GM12872 (cell line): ENCODE measurements around the gene PTPRM.
A peak's percentile ranks its signal among the peaks of the same experiment; 100 is the strongest.

Source experiments
- TF ChIP-seq, protein P1 (sequence below): IDR thresholded peaks from 3 replicates; pipeline ENCODE4 v1.5.1; 2011; ENCODE audit warnings: low read depth, mild to moderate bottlenecking, low read length, moderate library complexity; ENCODE audit not compliant: insufficient read depth

The PTPRM gene

GRCh38 chr18:7958081-7958896 lies 391.2 kb downstream of the PTPRM start:
- TF ChIP-seq, protein P1, sequence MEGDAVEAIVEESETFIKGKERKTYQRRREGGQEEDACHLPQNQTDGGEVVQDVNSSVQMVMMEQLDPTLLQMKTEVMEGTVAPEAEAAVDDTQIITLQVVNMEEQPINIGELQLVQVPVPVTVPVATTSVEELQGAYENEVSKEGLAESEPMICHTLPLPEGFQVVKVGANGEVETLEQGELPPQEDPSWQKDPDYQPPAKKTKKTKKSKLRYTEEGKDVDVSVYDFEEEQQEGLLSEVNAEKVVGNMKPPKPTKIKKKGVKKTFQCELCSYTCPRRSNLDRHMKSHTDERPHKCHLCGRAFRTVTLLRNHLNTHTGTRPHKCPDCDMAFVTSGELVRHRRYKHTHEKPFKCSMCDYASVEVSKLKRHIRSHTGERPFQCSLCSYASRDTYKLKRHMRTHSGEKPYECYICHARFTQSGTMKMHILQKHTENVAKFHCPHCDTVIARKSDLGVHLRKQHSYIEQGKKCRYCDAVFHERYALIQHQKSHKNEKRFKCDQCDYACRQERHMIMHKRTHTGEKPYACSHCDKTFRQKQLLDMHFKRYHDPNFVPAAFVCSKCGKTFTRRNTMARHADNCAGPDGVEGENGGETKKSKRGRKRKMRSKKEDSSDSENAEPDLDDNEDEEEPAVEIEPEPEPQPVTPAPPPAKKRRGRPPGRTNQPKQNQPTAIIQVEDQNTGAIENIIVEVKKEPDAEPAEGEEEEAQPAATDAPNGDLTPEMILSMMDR = no peak

DNA sequence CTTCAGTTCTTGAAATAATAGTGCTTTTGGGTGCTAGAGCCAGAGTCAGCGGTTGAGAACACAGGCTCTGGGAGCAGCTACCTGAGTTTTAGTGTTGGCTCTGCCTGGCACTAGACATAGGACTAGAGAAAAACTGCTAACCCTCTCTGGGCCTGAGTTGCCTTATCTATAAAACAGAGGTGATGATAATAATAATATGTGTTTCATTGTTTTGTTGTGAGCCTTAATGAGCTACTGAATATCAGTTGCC lies 391.7 kb downstream of the PTPRM start:
- TF ChIP-seq, protein P1 = no peak

DNA sequence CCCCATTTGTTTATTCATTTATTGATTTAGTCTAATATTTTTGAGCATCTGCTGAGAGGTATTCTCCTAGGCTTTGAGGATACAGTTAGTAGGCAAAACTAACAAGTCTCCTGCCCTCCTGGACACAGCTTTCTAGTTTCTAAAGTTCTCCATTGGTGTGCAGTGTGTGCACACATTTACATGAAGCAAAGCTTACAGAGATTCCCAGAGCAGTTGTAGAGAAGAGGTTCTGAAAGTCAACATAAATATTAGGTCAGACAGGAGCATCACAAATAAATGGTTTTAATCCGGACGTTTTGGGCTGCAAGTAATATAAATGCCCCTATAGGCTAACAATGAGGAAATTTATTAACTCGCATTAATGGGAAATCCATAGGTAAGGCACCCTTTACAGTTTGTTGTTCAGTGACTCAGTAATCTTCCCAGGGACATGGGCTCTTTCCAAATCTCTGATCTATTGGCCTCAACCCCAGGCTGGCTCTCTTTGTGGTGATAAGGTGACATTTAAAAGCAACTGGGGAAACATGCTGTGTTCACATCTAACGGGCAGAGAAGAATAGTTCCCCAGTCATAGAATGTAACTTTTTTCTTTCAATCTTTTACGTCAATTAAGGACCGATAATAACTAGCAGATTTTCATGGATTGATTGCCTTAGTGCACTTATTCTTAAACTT lies 407.2 kb downstream of the PTPRM start:
- TF ChIP-seq, protein P1 = no peak

DNA sequence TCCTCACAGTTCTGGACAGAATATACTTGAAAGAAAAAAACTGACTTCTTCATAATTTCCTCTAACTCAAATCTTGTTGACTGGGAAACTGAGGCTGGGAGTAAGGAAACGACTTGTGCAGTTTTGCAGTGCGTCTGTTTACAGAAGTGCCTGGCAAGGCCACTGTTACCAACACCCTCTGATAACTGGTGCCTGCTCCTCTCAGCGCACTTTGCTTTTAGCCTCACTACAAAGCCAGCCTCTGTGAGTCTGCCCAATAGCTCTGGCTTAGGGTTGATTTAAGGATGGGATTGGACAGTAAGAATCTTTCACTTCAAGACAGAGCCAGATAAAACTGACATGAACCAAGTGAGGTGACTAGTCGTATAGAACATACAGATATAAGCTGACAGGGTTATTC lies 410.8 kb downstream of the PTPRM start:
- TF ChIP-seq, protein P1 = no peak

DNA sequence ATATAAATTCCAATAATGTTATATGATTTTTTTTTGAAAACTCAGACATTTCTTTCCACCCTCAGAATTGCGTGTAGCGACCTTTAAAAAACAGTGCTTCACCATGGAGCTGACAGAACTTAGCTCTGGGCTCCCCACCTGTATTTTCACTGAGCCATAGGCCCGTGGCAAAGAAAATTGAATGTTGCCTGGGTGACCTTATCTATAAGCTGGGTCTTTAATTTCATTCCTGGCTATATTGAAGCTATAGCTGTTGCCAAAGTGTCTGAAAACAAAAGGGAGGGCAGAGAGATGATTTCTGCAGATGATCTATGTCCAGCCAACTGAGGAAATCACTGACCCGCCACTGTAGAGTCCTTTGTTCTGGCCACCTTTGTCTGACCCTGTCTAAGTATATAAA lies 411.7 kb downstream of the PTPRM start:
- TF ChIP-seq, protein P1 = no peak

DNA sequence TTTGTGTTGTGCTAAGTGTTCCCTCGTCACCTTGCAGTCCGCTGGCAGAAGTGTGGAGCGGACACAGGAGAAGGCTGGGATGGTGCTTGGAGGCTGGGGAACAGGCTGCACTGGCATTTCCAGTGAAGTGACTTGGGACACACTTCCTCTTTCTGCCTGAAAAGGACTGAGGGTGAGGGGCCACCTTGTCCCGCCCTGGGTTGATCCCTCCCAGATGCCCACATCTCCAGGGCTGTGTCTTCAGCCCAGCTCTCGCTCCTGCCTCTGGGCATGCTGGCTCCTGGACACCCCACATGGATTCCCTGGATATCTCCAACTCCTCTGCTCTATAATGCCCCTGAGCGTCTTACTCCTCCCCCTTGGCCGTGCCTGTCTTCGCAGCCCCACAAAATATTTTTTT lies 412.6 kb downstream of the PTPRM start:
- TF ChIP-seq, protein P1 = no peak

- TF ChIP-seq, protein P1 = peak; percentile 31; the same call in 1 of the 3 replicates
Observed at GRCh38 chr18:7980136-7980535, 413.0 kb downstream of the PTPRM start.
